NCI-H1694 treated with DMSO at 0.1 percent for 48 hours (cell line): ENCODE data around the gene NACC1.

Source experiments
- DNase-seq: peaks from one replicate; lab custom pipeline; 2025; lab: John Stamatoyannopoulos, UW

Gene NACC1

GRCh38 chr19:13100031-13100588 is 18.0 kb upstream of the NACC1 start:
- DNase-seq: no peak

GRCh38 chr19:13100841-13101589 is 17.0 kb upstream of the NACC1 start:
- DNase-seq: no peak

DNA sequence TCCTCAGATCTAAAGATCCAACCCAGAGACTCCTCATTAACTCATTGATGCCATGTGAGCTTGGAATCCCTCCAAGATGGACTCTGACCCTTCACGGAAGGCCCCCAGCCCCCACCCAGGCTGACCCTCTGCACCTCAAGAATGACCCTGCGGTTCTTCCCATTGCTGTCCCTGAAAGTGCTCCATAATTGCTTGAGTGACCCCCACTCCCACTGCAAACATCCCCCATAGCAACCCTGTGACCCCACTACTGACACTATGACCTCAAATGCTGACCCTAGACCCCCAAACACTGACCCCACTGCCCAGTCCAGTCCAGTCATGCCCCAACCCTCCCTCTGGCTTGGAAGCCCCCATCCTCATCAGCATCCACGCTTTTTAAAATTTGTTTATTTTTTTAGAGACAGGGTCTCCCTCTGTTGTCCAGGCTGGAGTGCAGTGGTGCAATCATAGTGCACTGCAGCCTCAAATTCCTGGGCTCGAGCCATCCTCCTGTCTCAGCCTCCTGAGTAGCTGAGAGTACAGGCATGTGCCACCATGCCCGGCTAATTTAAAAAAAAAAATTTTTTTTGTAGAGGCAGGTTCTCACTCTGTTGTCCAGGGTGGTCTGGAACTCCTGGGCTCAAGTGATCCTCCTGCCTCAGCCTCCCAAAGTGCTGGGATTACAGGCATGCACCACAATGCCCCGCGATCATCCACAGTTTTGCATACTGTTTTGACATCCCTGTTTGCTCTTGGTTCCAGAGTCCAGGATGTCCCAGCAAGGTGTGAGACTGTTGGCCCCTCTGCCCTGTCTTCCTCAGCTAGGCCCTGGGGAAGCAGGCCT is 16.3 kb upstream of the NACC1 start:
- no peak for DNase-seq

GRCh38 chr19:13102416-13102665 is 15.7 kb upstream of the NACC1 start:
- no peak for DNase-seq

- DNase-seq: no peak
Observed at GRCh38 chr19:13102666-13103580, 15.1 kb upstream of the NACC1 start, which contains the start of gene LYL1. Gene LYL1, minus strand, starts transcription at chr19:13102858. Its CDS starts 1,687 bp downstream, at chr19:13101171.

- no peak for DNase-seq
Observed at GRCh38 chr19:13103581-13104359, 14.3 kb upstream of the NACC1 start.

DNA sequence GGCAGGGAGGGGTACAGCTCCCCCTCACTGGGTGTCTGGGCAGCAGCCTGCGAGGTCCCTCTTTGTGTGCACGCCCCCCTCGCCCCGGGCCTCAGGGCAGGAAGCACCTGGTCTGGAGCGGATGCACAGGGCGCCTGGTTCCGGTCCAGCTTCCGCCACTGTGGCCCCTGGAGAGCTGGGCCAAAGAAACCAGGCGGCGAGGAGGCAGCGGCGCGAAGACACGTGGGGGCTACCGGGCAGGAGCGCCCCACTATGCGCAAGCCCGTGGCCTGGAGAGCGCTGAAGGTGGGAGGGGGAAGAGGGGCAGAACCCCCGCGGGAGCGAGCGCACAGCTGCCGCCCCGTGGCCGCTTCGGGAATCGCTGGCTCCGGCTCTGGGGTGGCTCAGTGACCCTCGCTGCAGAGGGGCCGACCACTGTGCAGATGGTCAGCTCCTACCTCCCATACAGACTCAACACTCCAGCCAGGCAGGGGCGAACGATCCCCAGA is 13.7 kb upstream of the NACC1 start:
- DNase-seq: peak; percentile 12

DNA sequence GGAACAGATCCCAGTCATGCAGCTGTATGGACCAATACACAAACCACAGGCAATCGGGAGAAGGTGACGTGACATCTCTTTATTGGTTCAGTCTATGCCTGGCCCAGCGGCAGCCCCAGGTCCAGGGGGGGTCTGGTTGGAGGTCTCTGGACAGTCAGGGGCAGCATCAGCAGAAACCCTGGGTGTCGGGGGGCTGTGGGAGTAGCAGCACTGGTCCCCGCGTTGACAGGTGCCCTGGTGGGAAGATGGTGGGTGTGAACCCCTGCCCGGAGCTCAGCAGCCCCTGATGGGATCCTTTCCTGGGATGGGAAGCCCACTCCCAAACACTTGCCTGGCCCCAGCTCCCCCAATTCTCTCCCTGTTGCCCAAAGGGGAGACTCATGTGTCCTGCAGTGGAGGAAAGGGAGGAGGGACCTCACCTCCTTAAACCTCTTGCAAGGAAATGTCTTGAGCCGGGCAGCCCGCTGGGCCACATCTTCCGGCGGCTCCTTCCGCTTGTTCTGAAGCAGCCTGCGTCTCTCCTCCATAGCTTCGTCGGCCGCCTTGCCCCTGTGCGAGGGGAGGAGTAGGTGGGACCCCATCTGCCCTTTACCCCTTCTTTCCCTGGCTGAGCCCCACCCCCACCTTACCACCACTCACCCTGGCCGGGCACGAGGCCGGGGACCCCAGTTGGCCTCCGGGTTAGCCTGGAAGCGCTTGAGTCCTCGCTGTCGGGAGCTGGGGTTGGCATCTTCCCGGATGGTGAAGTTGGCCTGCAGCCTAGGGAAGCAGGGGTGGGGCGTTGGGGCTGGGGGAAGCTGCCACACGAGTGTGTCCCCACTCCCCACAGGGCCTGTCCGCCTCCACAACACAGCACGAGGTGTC is 13.0 kb upstream of the NACC1 start:
- no peak for DNase-seq

DNA sequence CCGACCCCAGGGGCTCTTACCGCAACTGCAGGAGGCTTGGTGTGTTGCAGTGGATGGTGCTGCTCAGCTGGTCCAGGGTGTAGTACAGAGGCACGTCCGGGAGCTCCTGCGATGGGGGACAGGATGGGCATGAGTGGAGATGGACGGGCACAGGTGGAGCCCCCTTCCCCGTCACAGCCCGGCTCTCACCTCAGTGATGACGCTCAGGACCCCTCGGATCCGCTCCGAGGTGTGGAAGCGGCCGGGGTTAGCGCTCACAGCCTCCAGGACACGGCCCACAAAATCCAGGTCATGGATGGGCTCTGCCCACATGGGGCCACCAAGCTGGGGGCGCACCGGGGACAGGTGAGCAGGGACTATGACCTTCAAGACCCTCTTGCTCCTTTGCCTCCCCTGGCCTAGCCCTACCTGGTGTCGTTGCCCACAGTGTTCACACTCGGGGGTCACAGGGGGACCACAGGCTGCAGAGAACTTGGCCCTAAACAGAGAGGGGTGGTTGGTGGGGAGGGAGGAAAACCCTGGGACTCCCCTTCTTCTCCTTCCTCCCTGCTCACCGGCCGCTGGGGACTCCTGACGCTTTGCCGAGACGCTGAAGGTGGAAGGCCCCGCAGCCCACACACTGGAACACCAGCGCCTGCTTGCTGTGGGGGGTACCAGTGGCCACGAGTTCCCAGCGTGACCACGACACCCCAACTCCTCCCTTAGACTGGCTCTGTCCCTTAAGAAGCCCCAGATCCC is 8.5 kb upstream of the NACC1 start:
- no peak for DNase-seq

GRCh38 chr19:13110099-13110610 is 7.9 kb upstream of the NACC1 start:
- DNase-seq: no peak

DNA sequence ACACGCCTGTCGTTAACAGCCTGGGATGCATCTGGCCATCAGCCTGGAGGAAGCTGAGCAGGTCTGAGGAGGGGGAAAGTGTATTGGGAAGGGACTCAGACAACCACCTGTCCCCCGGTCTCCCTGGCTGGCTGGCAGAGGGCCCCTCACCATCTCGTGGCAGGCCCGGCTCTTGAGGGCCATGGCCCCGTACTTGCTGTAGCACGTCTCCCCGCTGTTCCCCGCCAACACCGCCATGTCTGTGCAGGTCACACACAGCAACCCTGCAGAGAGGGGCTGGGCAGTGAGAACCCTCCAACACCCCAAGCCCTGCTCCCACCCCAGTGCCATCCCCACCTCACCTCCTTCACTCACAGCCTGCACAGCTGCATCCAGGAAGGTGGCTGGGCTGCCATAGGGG is 5.5 kb upstream of the NACC1 start:
- no peak for DNase-seq

GRCh38 chr19:13115936-13116281 is 2.2 kb upstream of the NACC1 start:
- DNase-seq: no peak

DNA sequence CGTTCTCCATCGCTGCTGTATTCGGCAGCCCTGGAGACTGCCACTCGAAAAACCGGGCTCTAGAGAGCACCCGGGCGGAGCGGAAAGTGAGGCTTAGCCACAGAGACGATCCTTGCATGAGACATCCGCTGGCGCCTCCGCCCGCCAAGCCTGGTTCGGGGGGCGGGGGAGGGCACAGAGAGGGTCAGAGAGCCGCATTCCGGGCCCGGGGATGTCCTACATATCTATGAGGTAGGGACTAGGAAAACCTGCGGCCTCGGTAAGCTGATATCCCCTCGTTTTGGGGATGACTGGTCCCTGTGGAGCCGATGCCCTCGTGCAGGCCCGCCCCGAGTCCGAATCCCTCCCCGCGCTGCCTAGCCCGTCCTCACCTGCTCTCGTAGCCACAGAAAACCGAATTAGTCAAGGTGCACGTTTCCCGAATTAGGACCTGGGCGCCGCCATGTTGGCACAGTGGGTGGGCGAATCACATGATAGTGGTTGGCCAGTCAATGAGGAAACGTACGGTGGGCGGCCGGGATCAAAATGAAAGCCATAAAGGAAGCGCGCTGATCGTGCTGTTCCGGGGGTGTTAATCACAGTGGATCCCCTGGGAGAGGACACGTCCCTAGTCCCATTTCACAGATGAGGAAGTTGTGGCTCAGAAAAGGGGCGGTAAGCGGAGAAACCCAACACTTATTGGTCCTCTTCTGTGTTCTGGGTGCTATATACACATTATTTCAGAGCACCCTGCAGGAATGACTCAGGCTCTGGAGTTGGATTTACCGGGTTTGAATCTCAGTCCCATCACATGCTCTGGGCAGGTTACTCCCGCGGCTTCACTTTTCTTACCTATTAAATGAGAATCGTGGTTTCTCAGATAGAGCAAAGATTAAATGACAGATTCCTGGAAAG is 1.5 kb upstream of the NACC1 start, which contains the start of gene TRMT1:
Gene TRMT1 (minus strand): TSS at position 459 of the 894 bp plus-strand sequence. CDS start 341 bp downstream, at position 118.
- peak; percentile 81 for DNase-seq

GRCh38 chr19:13117176-13117771 is 790 bp upstream of the NACC1 start:
- DNase-seq: no peak

GRCh38 chr19:13118424-13119193 is 545 bp downstream of the NACC1 start:
- no peak for DNase-seq

GRCh38 chr19:13119627-13120026 is 1.6 kb downstream of the NACC1 start:
- DNase-seq: no peak

DNA sequence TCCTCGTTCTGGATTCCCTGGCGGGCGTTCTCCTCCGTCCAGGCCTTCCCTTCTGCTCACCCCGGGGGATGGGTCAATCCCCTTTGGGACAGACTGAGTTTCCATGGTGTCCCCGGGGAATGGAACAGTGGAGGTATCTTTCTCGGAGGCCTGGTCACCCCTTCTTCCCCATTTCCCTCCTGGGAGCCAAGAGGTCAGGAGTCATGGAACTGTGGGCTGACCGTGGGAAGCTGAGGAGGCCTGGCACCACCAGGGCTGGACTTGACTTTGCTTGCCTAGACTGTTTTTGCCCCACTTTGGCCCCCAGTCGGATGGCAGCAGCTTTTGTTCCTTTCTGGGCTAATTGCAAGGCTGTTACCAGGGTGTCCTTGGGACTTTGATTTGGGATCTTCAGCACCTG is 2.0 kb downstream of the NACC1 start:
- DNase-seq: no peak
